ENCODE data around the gene TIMP2.
"Not testable (repeated sequence)": the region's sequence is repeated elsewhere in the genome, so short reads cannot be mapped to it uniquely, and the experiment has no call there.

TIMP2 gene

DNA sequence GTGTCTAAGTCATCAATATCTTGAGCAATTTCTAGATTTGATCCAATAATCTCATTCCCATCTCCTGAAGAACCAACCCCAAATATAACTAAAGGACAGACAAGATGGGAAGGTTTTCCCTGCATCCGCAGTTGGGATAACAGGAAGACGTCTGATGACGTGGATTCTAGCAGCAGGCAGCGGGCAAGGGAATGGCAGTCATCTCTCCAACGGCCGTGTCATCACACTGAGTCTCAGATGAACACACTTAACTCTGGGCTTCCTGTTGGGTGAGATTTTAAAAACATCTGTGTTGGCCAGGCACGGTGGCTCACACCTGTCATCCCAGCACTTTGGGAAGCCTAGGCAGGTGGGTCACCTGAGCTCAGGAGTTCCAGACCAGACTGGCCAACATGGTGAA lies 20.9 kb upstream of the TIMP2 start:
- no peaks in the 10 kb centered on the region for H3K36me3 ChIP-seq (ENCODE audit: control insufficient read depth in 1 of 2, insufficient read depth in 2 of 2, low read length in 2 of 2)
- H3K27ac ChIP-seq (ENCODE audit: low read depth, low read length) = no peak overlapping the region

DNA sequence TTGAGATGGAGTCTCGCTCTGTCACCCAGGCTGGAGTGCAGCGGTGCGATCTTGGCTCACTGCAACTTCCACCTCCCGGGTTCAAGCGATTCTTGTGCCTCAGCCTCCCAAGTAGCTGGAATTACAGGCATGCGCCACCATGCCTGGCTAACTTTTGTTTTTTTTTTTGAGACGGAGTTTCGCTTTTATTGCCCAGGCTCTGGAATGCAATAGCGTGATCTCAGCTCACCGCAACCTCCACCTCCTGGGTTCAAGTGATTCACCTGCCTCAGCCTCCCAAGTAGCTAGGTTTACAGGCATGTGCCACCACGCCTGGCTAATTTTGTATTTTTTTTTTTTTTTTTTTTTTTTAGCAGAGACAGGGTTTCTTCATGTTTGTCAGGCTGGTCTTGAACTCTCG lies 20.3 kb upstream of the TIMP2 start:
- not testable (repeated sequence) for H3K9ac ChIP-seq (ENCODE audit: low read depth in 1 of 2, low read length in 2 of 2); H3K4me3 ChIP-seq (ENCODE audit: low read depth in 1 of 2, low read length in 2 of 2); H3K9me3 ChIP-seq (ENCODE audit: control insufficient read depth in 1 of 2, low read length in 2 of 2); H3K36me3 ChIP-seq (ENCODE audit: control insufficient read depth in 1 of 2, insufficient read depth in 2 of 2, low read length in 2 of 2); H3K27ac ChIP-seq (ENCODE audit: low read depth, low read length); H3K27me3 ChIP-seq (ENCODE audit: control insufficient read depth in 1 of 2, insufficient read depth in 2 of 2, low read length in 2 of 2)
- H3K4me1 ChIP-seq (ENCODE audit: control insufficient read depth in 1 of 2, insufficient read depth in 2 of 2, low read length in 2 of 2) = peaks cover 10 to 11% of the 10 kb centered on the region in 2 donors

More for the DNA sequence above, 20.9 kb upstream of the TIMP2 start:
- Histone ChIP-seq H3K4me1 (ENCODE audit: control insufficient read depth in 1 of 2, insufficient read depth in 2 of 2, low read length in 2 of 2) (peaks cover 10 to 11% of the 10 kb centered on the region in 2 donors), H3K9me3 (ENCODE audit: control insufficient read depth in 1 of 2, low read length in 2 of 2) (peaks cover 7 to 13% of the 10 kb centered on the region in 2 donors), H3K9ac (ENCODE audit: low read depth in 1 of 2, low read length in 2 of 2) (no peak overlapping the region), H3K4me3 (ENCODE audit: low read depth in 1 of 2, low read length in 2 of 2) (no peak overlapping the region), H3K27me3 (ENCODE audit: control insufficient read depth in 1 of 2, insufficient read depth in 2 of 2, low read length in 2 of 2) (no peaks in the 10 kb centered on the region)

DNA sequence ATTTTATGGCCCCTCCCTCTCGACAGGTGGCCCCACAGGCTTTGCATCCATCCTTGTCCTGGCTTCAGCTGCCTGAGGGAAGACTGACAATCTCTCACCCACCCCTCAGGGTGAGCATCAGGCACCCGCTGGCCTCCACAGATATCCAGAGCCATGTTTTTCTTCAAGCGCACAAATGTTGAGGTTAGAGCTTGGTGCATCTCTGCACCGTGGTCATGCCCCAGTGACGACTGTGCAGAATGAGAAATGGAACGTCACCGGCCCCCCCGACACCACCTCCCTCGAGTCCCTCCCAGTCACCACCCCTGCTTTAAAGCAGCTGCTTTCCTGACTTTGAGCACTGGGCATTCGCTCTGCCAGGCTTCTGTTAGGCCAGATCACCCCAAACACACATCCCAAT lies 19.8 kb upstream of the TIMP2 start:
- no peaks in the 10 kb centered on the region for H3K36me3 ChIP-seq (ENCODE audit: control insufficient read depth in 1 of 2, insufficient read depth in 2 of 2, low read length in 2 of 2)
- H3K9ac ChIP-seq (ENCODE audit: low read depth in 1 of 2, low read length in 2 of 2) = no peak overlapping the region
- no peak overlapping the region for H3K4me3 ChIP-seq (ENCODE audit: low read depth in 1 of 2, low read length in 2 of 2)
- no peak overlapping the region for H3K27ac ChIP-seq (ENCODE audit: low read depth, low read length)
- H3K9me3 ChIP-seq (ENCODE audit: control insufficient read depth in 1 of 2, low read length in 2 of 2) = peaks cover 0 to 2% of the 10 kb centered on the region in 2 donors
- no peaks in the 10 kb centered on the region for H3K27me3 ChIP-seq (ENCODE audit: control insufficient read depth in 1 of 2, insufficient read depth in 2 of 2, low read length in 2 of 2)
- H3K4me1 ChIP-seq (ENCODE audit: control insufficient read depth in 1 of 2, insufficient read depth in 2 of 2, low read length in 2 of 2) = peaks cover 10 to 11% of the 10 kb centered on the region in 2 donors

DNA sequence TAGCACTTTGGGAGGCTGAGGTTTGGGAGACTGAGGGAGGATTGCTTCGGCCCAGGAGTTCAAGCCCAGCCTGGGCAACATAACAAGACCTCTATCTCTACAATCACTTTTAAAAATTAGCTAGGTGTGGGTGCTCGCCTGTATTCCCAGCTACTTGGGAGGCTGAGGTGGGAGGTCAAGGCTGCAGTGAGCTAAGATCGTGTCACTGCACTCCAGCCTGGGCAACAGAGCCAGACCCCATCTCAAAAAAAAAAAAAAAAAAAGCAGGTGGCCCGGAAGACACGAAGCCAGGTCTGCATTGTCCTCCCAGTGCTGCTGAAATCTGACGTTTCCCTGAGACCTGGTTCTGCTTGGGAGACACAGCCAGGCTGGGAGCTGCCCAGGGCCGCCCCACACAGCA lies 18.8 kb upstream of the TIMP2 start:
- Histone ChIP-seq H3K36me3 (ENCODE audit: control insufficient read depth in 1 of 2, insufficient read depth in 2 of 2, low read length in 2 of 2) (no peaks in the 10 kb centered on the region), H3K27me3 (ENCODE audit: control insufficient read depth in 1 of 2, insufficient read depth in 2 of 2, low read length in 2 of 2) (no peaks in the 10 kb centered on the region), H3K27ac (ENCODE audit: low read depth, low read length) (no peak overlapping the region), H3K4me1 (ENCODE audit: control insufficient read depth in 1 of 2, insufficient read depth in 2 of 2, low read length in 2 of 2) (peaks cover 10 to 11% of the 10 kb centered on the region in 2 donors), H3K9me3 (ENCODE audit: control insufficient read depth in 1 of 2, low read length in 2 of 2) (no peaks in the 10 kb centered on the region), H3K9ac (ENCODE audit: low read depth in 1 of 2, low read length in 2 of 2) (no peak overlapping the region), H3K4me3 (ENCODE audit: low read depth in 1 of 2, low read length in 2 of 2) (no peak overlapping the region)

DNA sequence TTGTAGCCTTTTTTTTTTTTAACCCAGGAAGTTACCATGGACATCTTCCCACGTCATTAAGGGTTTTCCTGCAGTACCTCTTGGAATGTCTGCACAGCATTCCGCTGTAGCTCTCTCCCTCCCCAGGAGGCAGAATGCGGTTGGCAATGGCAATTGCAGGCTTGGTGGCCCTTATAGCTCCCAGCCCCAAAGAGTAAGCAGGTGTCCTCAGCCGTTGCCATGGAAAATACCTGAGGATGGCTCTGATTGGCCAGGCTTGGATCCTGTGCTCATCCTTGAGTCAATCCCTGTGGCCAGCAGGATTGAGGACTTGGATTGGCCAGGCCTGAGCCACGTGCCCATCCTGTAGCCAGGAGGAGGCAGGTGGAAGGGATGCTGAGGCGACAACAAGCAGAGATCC lies 15.5 kb upstream of the TIMP2 start:
- H3K27ac ChIP-seq (ENCODE audit: low read depth, low read length) = no peak overlapping the region
- no peak overlapping the region for H3K4me3 ChIP-seq (ENCODE audit: low read depth in 1 of 2, low read length in 2 of 2)
- no peaks in the 10 kb centered on the region for H3K27me3 ChIP-seq (ENCODE audit: control insufficient read depth in 1 of 2, insufficient read depth in 2 of 2, low read length in 2 of 2)
- no peak overlapping the region for H3K9ac ChIP-seq (ENCODE audit: low read depth in 1 of 2, low read length in 2 of 2)
- H3K4me1 ChIP-seq (ENCODE audit: control insufficient read depth in 1 of 2, insufficient read depth in 2 of 2, low read length in 2 of 2) = no peaks in the 10 kb centered on the region
- no peaks in the 10 kb centered on the region for H3K36me3 ChIP-seq (ENCODE audit: control insufficient read depth in 1 of 2, insufficient read depth in 2 of 2, low read length in 2 of 2)
- no peaks in the 10 kb centered on the region for H3K9me3 ChIP-seq (ENCODE audit: control insufficient read depth in 1 of 2, low read length in 2 of 2)

DNA sequence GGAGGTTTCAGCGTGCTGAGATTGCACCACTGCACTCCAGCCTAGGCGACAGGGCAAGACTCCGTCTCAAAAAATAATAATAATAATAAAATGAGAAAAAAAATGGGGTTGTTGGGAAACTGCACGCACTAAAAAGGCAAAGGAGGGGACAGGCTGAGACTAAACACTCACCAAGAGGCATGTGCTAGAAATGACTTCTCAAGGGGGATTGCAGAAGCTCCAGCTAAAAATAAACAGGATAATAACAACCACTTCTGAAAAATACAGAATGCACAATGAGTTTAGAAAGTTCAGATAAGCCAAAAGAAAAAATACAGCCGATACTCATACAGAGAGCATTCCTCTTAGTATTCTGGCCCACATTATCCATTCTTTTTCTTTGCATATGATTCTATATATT lies 15.1 kb upstream of the TIMP2 start:
- Histone ChIP-seq H3K4me1 (ENCODE audit: control insufficient read depth in 1 of 2, insufficient read depth in 2 of 2, low read length in 2 of 2) (no peaks in the 10 kb centered on the region), H3K9ac (ENCODE audit: low read depth in 1 of 2, low read length in 2 of 2) (no peak overlapping the region), H3K4me3 (ENCODE audit: low read depth in 1 of 2, low read length in 2 of 2) (no peak overlapping the region), H3K27ac (ENCODE audit: low read depth, low read length) (no peak overlapping the region), H3K27me3 (ENCODE audit: control insufficient read depth in 1 of 2, insufficient read depth in 2 of 2, low read length in 2 of 2) (no peaks in the 10 kb centered on the region), H3K36me3 (ENCODE audit: control insufficient read depth in 1 of 2, insufficient read depth in 2 of 2, low read length in 2 of 2) (no peaks in the 10 kb centered on the region), H3K9me3 (ENCODE audit: control insufficient read depth in 1 of 2, low read length in 2 of 2) (no peaks in the 10 kb centered on the region)

DNA sequence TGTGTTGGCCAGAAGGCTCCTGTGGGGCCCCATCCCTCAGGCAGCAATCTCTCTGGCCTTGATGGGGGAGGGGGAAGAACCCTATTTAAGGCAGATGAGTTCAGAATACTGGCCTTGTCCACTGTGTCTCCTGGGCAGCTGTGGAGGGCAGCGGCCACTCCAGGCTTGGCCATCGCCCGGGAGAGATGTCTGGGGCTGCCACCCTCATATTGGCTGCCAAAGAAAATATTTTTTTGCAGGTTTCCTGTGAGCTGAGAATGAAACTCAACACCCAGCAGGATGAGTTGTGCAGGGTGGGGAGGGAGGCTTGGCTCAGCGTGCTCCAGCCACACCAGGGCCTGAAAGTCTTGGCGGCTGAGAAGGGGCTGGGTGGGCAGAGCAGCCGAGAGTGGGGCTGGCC lies 14.4 kb upstream of the TIMP2 start:
- Histone ChIP-seq H3K9ac (ENCODE audit: low read depth in 1 of 2, low read length in 2 of 2) (no peak overlapping the region), H3K9me3 (ENCODE audit: control insufficient read depth in 1 of 2, low read length in 2 of 2) (no peaks in the 10 kb centered on the region), H3K4me3 (ENCODE audit: low read depth in 1 of 2, low read length in 2 of 2) (no peak overlapping the region), H3K27me3 (ENCODE audit: control insufficient read depth in 1 of 2, insufficient read depth in 2 of 2, low read length in 2 of 2) (no peaks in the 10 kb centered on the region), H3K36me3 (ENCODE audit: control insufficient read depth in 1 of 2, insufficient read depth in 2 of 2, low read length in 2 of 2) (no peaks in the 10 kb centered on the region), H3K27ac (ENCODE audit: low read depth, low read length) (no peak overlapping the region), H3K4me1 (ENCODE audit: control insufficient read depth in 1 of 2, insufficient read depth in 2 of 2, low read length in 2 of 2) (peaks cover 5% of the 10 kb centered on the region in 2 donors)

DNA sequence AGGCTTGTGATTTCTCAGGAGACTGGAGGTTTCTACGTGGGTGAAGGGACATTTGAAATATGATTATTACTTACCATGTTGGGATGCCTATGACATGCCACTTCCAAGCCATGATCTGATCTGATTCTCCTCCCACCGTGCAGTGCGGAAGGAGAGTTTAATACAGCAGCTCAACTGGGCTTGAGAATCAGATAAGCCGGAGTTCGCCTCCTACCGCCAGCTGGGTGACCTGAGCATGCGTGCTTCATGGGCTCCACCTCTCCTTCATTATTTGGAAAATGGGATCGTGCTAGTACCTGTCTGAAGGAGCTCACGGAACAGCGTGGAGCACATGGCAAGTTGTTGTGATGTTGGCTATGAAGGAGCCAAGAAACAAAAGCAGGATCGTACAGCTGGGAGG lies 12.4 kb upstream of the TIMP2 start:
- Histone ChIP-seq H3K9me3 (ENCODE audit: control insufficient read depth in 1 of 2, low read length in 2 of 2) (no peaks in the 10 kb centered on the region), H3K27me3 (ENCODE audit: control insufficient read depth in 1 of 2, insufficient read depth in 2 of 2, low read length in 2 of 2) (no peaks in the 10 kb centered on the region), H3K27ac (ENCODE audit: low read depth, low read length) (no peak overlapping the region), H3K4me3 (ENCODE audit: low read depth in 1 of 2, low read length in 2 of 2) (no peak overlapping the region), H3K4me1 (ENCODE audit: control insufficient read depth in 1 of 2, insufficient read depth in 2 of 2, low read length in 2 of 2) (peaks cover 15 to 16% of the 10 kb centered on the region in 2 donors), H3K9ac (ENCODE audit: low read depth in 1 of 2, low read length in 2 of 2) (no peak overlapping the region), H3K36me3 (ENCODE audit: control insufficient read depth in 1 of 2, insufficient read depth in 2 of 2, low read length in 2 of 2) (no peaks in the 10 kb centered on the region)

DNA sequence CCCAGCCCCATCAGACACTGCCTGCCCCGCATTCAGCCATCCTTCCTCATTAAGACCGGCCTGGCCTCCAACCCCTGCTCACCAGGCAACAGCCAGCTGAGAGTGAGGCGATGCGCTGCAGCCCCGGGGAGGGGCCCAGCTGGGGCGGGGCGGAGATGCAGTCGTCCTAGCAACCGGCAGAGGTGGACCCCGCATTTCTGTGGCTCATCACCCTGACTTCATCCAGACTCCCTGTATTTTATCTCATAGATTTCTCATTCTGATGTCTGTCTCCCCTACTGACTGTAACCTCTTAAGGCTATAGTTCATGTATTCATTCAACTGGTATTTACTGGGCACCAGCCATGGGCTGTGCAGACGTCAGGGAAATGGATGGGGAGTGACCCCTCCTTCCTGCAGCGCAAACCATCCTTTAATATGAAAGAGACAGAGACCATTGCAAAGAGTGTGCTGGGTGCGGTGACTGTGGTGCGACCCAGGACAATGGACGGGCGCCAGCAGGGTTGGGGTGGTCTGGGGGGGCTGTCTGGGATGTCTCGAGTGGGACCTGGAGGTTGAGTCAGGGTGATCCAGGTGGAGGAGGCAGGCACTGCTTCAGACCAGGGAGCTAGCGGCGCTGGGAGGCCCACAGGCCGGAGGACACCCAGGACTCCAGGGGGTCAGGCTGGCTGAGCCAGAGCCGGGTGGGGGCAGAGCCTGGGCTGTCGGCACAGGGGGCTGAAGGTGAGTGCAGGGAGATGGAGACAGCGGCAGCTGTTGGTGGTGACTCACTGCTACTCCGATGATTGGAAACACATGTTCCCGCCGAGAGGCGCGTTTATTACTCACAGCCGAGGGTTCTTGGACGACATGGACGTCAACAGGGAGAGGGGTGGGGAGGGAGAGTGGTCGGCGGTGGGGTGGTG lies 10.5 kb upstream of the TIMP2 start:
- Histone ChIP-seq H3K9ac (ENCODE audit: low read depth in 1 of 2, low read length in 2 of 2) (no peak overlapping the region), H3K4me1 (ENCODE audit: control insufficient read depth in 1 of 2, insufficient read depth in 2 of 2, low read length in 2 of 2) (peaks cover 15 to 16% of the 10 kb centered on the region in 2 donors), H3K27me3 (ENCODE audit: control insufficient read depth in 1 of 2, insufficient read depth in 2 of 2, low read length in 2 of 2) (no peaks in the 10 kb centered on the region), H3K9me3 (ENCODE audit: control insufficient read depth in 1 of 2, low read length in 2 of 2) (no peaks in the 10 kb centered on the region), H3K4me3 (ENCODE audit: low read depth in 1 of 2, low read length in 2 of 2) (no peak overlapping the region), H3K36me3 (ENCODE audit: control insufficient read depth in 1 of 2, insufficient read depth in 2 of 2, low read length in 2 of 2) (no peaks in the 10 kb centered on the region), H3K27ac (ENCODE audit: low read depth, low read length) (peak overlapping the region; percentile 67)

DNA sequence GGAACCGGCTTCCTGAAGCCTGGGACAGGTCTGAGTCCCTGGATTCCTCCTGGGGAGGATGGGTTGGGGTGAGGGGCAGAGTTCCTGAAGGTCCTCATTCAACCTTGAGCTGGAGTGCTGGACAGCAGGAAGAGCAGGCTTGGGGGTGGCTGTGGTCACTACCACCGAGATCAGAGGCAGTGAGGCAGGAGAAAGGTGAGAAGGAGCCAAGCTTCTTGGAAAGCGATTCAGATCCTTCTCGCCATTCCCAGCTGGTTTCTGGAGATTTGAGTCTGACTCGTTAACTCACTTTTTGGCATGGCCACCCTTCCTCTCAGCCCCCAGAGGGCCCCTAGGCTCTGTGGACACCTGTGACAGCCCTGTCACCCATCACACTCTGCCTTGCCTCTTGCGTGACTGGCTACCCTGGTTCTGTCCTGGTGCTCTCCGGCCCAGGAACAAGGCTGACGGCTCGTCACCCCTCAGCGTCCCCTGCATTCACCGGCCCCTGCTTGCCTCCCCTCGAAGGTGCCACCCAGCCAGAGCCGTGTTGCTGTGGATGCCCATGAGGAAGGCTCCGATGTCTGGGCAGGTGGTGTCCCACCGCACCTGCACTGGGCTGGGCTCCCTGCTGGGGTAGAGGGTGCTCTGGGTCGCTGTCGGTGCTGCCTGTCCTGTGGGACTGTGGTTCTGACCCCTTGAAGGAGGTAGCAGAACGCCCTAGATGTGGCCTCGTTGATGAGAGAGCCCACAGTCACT lies 9.7 kb upstream of the TIMP2 start:
- Histone ChIP-seq H3K4me3 (ENCODE audit: low read depth in 1 of 2, low read length in 2 of 2) (peak overlapping the region in 1 of 2 donors; percentile 19), H3K4me1 (ENCODE audit: control insufficient read depth in 1 of 2, insufficient read depth in 2 of 2, low read length in 2 of 2) (peaks cover 15 to 16% of the 10 kb centered on the region in 2 donors), H3K9me3 (ENCODE audit: control insufficient read depth in 1 of 2, low read length in 2 of 2) (no peaks in the 10 kb centered on the region), H3K27ac (ENCODE audit: low read depth, low read length) (peak overlapping the region; percentile 67), H3K36me3 (ENCODE audit: control insufficient read depth in 1 of 2, insufficient read depth in 2 of 2, low read length in 2 of 2) (no peaks in the 10 kb centered on the region), H3K27me3 (ENCODE audit: control insufficient read depth in 1 of 2, insufficient read depth in 2 of 2, low read length in 2 of 2) (no peaks in the 10 kb centered on the region), H3K9ac (ENCODE audit: low read depth in 1 of 2, low read length in 2 of 2) (no peak overlapping the region)
